Measurements from ENCODE around the gene TCF7L1. TPM values are rescaled to one million over a fixed set of nuclear protein-coding genes. Genes with fewer than 3 reads are reported as not detected.

The TCF7L1 gene
- polyA plus RNA-seq, 3 donors = 0.05 to 0.09 TPM; not detected in 1

DNA sequence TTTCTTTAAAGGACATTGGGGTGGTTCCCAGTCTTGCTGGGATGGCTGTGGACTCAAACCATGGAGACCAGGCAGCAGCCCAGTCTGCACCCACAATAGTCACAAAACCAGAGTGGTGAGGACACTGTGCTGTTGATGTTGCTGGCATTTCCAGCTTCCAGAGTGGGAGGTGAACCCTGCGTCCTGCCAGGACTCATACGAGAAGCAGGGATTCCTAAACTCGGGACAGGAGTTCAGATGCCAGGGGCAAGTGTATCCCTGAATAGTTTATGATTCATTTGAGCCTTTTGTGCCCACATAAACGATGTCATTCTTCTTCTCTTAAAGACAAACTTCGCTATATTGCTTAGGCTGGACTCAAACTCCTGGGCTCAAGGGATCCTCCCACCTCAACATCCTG lies 62.8 kb downstream of the TCF7L1 start:
- H3K27ac Mint-ChIP-seq = no peak overlapping the region
- peaks cover 0 to 11% (median 5%) of the 10 kb centered on the region in 3 donors for H3K27me3 Mint-ChIP-seq (ENCODE audit: low read depth in 3 of 3)
- H3K9me3 Mint-ChIP-seq = peaks cover 0 to 1% (median 0%) of the 10 kb centered on the region in 7 donors

DNA sequence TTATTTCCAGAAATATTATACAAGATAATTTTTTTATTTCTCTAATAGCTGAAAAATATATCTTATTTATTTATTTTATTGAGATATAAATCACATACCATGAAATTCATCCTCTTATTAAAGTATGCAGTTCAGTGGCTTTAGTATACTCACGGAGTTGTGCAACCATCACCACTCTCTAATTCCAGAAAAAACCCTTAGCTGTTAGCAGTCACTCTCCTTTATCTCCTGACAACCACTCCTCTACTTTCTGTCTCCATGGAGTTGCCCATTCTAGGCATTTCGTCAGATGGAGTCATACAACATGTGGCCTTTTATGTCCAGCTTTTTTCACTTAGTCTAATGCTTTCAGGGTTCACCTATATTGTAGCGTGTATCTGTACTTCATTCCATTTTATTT lies 66.5 kb downstream of the TCF7L1 start:
- Histone ChIP-seq H3K4me3 (replicated peaks in 1 of 3; ENCODE audit: low read depth in 2 of 3, low read length in 3 of 3) (no peak overlapping the region), H3K4me1 (ENCODE audit: control insufficient read depth in 1 of 2, insufficient read depth in 2 of 2, low read length in 2 of 2) (no peaks in the 10 kb centered on the region), H2AFZ (ENCODE audit: insufficient read depth, low read depth, low read length, poor library complexity, severe bottlenecking) (no peak overlapping the region), H3K79me2 (ENCODE audit: insufficient read depth, low read length) (no peaks in the 10 kb centered on the region), H3K36me3 (replicated peaks in 1 of 2; ENCODE audit: control insufficient read depth in 1 of 2, insufficient read depth in 2 of 2, low read length in 2 of 2) (no peaks in the 10 kb centered on the region), H3K9ac (ENCODE audit: insufficient read depth, low read length, poor library complexity, severe bottlenecking) (no peak overlapping the region), H3K27ac (ENCODE audit: low read depth in 1 of 2, low read length in 2 of 2) (no peak overlapping the region), H4K20me1 (ENCODE audit: insufficient read depth, low read length) (no peaks in the 10 kb centered on the region), H3K4me2 (replicated peaks; ENCODE audit: extremely low read depth, low read length, poor library complexity, severe bottlenecking) (no peak overlapping the region), H3K9me3 (replicated peaks in 1 of 2; ENCODE audit: control insufficient read depth in 1 of 2, insufficient read depth in 1 of 2, low read length in 2 of 2) (no peaks in the 10 kb centered on the region), H3K27me3 (ENCODE audit: control insufficient read depth in 2 of 2, insufficient read depth in 2 of 2, low read length in 2 of 2) (no peaks in the 10 kb centered on the region)
- H3K4me3 Mint-ChIP-seq = no peak overlapping the region
- peaks cover 0 to 11% (median 11%) of the 10 kb centered on the region in 3 donors for H3K27me3 Mint-ChIP-seq (ENCODE audit: low read depth in 3 of 3)
- WGBS (ENCODE audit: insufficient coverage) = 86% methylated on average over 1 of the region's 3 CpGs
- H3K36me3 Mint-ChIP-seq = no peaks in the 10 kb centered on the region
- no peaks in the 10 kb centered on the region for H3K4me1 Mint-ChIP-seq
- H3K27ac Mint-ChIP-seq = no peak overlapping the region
- TF ChIP-seq, protein P1, sequence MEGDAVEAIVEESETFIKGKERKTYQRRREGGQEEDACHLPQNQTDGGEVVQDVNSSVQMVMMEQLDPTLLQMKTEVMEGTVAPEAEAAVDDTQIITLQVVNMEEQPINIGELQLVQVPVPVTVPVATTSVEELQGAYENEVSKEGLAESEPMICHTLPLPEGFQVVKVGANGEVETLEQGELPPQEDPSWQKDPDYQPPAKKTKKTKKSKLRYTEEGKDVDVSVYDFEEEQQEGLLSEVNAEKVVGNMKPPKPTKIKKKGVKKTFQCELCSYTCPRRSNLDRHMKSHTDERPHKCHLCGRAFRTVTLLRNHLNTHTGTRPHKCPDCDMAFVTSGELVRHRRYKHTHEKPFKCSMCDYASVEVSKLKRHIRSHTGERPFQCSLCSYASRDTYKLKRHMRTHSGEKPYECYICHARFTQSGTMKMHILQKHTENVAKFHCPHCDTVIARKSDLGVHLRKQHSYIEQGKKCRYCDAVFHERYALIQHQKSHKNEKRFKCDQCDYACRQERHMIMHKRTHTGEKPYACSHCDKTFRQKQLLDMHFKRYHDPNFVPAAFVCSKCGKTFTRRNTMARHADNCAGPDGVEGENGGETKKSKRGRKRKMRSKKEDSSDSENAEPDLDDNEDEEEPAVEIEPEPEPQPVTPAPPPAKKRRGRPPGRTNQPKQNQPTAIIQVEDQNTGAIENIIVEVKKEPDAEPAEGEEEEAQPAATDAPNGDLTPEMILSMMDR (IDR thresholded peaks at IDR 0.05) = no peak
- DNase-seq = no peak
- intact Hi-C loops (cut with micrococcal nuclease) = no loop called here
- H3K9me3 Mint-ChIP-seq = peaks cover 0 to 3% (median 0%) of the 10 kb centered on the region in 7 donors

More for the DNA sequence above, 62.8 kb downstream of the TCF7L1 start:
- Histone ChIP-seq H3K27ac (ENCODE audit: low read depth in 1 of 2, low read length in 2 of 2) (no peak overlapping the region), H3K9me3 (replicated peaks in 1 of 2; ENCODE audit: control insufficient read depth in 1 of 2, insufficient read depth in 1 of 2, low read length in 2 of 2) (no peaks in the 10 kb centered on the region), H3K36me3 (replicated peaks in 1 of 2; ENCODE audit: control insufficient read depth in 1 of 2, insufficient read depth in 2 of 2, low read length in 2 of 2) (no peaks in the 10 kb centered on the region), H3K4me3 (replicated peaks in 1 of 3; ENCODE audit: low read depth in 2 of 3, low read length in 3 of 3) (no peak overlapping the region), H3K9ac (ENCODE audit: insufficient read depth, low read length, poor library complexity, severe bottlenecking) (no peak overlapping the region), H3K79me2 (ENCODE audit: insufficient read depth, low read length) (no peaks in the 10 kb centered on the region), H3K4me2 (replicated peaks; ENCODE audit: extremely low read depth, low read length, poor library complexity, severe bottlenecking) (no peak overlapping the region), H3K4me1 (ENCODE audit: control insufficient read depth in 1 of 2, insufficient read depth in 2 of 2, low read length in 2 of 2) (no peaks in the 10 kb centered on the region), H2AFZ (ENCODE audit: insufficient read depth, low read depth, low read length, poor library complexity, severe bottlenecking) (no peak overlapping the region), H4K20me1 (ENCODE audit: insufficient read depth, low read length) (no peaks in the 10 kb centered on the region), H3K27me3 (ENCODE audit: control insufficient read depth in 2 of 2, insufficient read depth in 2 of 2, low read length in 2 of 2) (no peaks in the 10 kb centered on the region)
- 100% methylated on average over 3 of the region's 5 CpGs for WGBS (ENCODE audit: insufficient coverage)
- Mint-ChIP-seq H3K36me3 (no peaks in the 10 kb centered on the region), H3K4me1 (no peaks in the 10 kb centered on the region), H3K4me3 (no peak overlapping the region)
- TF ChIP-seq, protein P1 (IDR thresholded peaks at IDR 0.05) = no peak
- DNase-seq = no peak
- intact Hi-C loops (cut with micrococcal nuclease) = no loop called here

Measured in CD14-positive monocyte (primary cell).